ENCODE data around the gene OLFML1.

OLFML1 gene

GRCh38 chr11:7543302-7543701 lies 58.0 kb downstream of the OLFML1 start:
- H3K36me3 ChIP-seq (ENCODE audit: control insufficient read depth, insufficient read depth, low read length), result no peaks in the 10 kb centered on the region; the same call in 1 of the 2 replicates
- H3K4me3 ChIP-seq (replicated peaks; ENCODE audit: low read depth, low read length), result no peak overlapping the region
- TF ChIP-seq CTCF (IDR thresholded peaks at IDR 0.05; ENCODE audit: insufficient read depth, low read length, poor library complexity, severe bottlenecking), result no peak
- H3K27me3 ChIP-seq (replicated peaks; ENCODE audit: control insufficient read depth, insufficient read depth, low read length), result no peaks in the 10 kb centered on the region
- no peak for DNase-seq (ENCODE audit: extremely low read depth, insufficient read length)

GRCh38 chr11:7544021-7544420 lies 58.7 kb downstream of the OLFML1 start:
- no peak for DNase-seq (ENCODE audit: extremely low read depth, insufficient read length)
- Histone ChIP-seq H3K36me3 (ENCODE audit: control insufficient read depth, insufficient read depth, low read length) (no peaks in the 10 kb centered on the region; the same call in 1 of the 2 replicates), H3K4me3 (replicated peaks; ENCODE audit: low read depth, low read length) (no peak overlapping the region), H3K27me3 (replicated peaks; ENCODE audit: control insufficient read depth, insufficient read depth, low read length) (no peaks in the 10 kb centered on the region)
- TF ChIP-seq CTCF (IDR thresholded peaks at IDR 0.05; ENCODE audit: insufficient read depth, low read length, poor library complexity, severe bottlenecking), result no peak

- TF ChIP-seq CTCF (IDR thresholded peaks at IDR 0.05; ENCODE audit: insufficient read depth, low read length, poor library complexity, severe bottlenecking), result no peak
- no peak for DNase-seq (ENCODE audit: extremely low read depth, insufficient read length)
- Histone ChIP-seq H3K4me3 (replicated peaks; ENCODE audit: low read depth, low read length) (no peak overlapping the region), H3K27me3 (replicated peaks; ENCODE audit: control insufficient read depth, insufficient read depth, low read length) (no peaks in the 10 kb centered on the region), H3K36me3 (ENCODE audit: control insufficient read depth, insufficient read depth, low read length) (peaks cover 4% of the 10 kb centered on the region)
Observed at GRCh38 chr11:7545611-7546010, 60.3 kb downstream of the OLFML1 start.

GRCh38 chr11:7546324-7546791 lies 61.1 kb downstream of the OLFML1 start:
- no peak for DNase-seq (ENCODE audit: extremely low read depth, insufficient read length)
- peaks cover 4% of the 10 kb centered on the region for H3K36me3 ChIP-seq (ENCODE audit: control insufficient read depth, insufficient read depth, low read length)

GRCh38 chr11:7547687-7548086 lies 62.4 kb downstream of the OLFML1 start:
- DNase-seq (ENCODE audit: extremely low read depth, insufficient read length), result no peak
- no peaks in the 10 kb centered on the region for H3K27me3 ChIP-seq (replicated peaks; ENCODE audit: control insufficient read depth, insufficient read depth, low read length)
- H3K36me3 ChIP-seq (ENCODE audit: control insufficient read depth, insufficient read depth, low read length), result peaks cover 4% of the 10 kb centered on the region
- H3K4me3 ChIP-seq (replicated peaks; ENCODE audit: low read depth, low read length), result no peak overlapping the region
- TF ChIP-seq CTCF (IDR thresholded peaks at IDR 0.05; ENCODE audit: insufficient read depth, low read length, poor library complexity, severe bottlenecking), result no peak

More at GRCh38 chr11:7546324-7546791, 61.1 kb downstream of the OLFML1 start:
- Histone ChIP-seq H3K27me3 (replicated peaks; ENCODE audit: control insufficient read depth, insufficient read depth, low read length) (no peaks in the 10 kb centered on the region), H3K4me3 (replicated peaks; ENCODE audit: low read depth, low read length) (no peak overlapping the region)
- no peak for TF ChIP-seq CTCF (IDR thresholded peaks at IDR 0.05; ENCODE audit: insufficient read depth, low read length, poor library complexity, severe bottlenecking)
